ENCODE data around the gene RRN3.
"Not testable (repeated sequence)": the region's sequence is repeated elsewhere in the genome, so short reads cannot be mapped to it uniquely, and the experiment has no call there.

Gene RRN3

DNA sequence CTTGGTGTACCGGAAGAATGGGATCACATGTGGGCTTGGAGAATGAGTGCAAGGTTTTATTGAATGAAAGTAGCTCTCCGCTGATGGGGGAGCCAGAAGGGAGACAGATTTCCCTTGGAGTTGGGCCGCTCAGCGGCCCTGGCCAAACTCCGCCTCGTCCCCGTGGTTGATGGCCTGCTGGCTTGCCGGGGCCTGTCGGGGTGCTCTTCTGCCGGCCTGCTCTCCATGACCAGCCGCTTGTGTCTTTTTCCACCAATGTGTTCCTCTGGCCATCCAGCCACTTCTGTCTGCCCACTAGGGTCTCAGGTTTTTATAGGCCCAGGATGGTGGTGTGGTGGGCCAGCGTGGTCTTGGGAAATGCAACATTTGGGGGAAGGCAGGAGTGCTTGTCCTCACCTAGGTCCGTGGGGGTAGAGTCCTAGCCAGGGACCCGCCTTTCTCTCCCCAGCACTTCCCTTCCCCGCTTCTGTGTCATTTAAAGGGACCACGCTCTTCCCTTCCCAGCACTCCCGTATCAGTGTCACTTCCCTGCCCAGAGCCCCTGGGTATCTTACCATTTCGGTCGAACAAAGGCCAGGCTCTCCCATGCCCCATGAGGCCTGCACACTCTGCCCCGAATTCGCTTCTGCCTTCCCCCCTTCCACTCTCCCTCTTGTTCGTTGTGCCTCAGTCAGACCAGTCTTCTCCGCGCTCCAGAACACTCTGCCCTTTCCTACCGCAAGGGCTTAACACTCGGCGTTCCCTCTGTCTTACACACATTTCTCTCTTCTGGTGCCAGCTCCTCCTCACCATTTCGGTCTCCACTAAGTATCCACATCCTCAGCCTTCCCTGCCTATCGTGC lies 66.3 kb downstream of the RRN3 start:
- not testable (repeated sequence) for DNase-seq

DNA sequence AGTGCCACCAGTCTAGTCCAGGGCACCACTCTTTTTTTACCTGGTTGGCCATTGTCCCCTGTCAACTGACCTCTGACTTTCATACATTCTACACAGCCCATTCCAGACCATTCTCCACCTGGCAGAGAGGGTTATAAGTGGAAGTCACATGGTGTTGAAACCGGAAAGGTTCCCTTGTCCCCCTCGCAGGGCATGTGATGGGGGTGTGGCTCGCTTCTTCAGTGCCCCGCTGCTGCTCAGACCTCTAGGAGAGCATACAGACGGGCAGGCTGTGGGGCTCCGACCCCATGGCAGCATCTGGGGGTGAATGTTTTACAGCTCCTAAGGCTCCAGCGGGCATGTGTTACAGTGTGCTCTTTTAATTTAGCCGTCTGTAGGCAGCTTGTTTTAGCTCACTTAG lies 67.0 kb downstream of the RRN3 start:
- DNase-seq, result not testable (repeated sequence)

DNA sequence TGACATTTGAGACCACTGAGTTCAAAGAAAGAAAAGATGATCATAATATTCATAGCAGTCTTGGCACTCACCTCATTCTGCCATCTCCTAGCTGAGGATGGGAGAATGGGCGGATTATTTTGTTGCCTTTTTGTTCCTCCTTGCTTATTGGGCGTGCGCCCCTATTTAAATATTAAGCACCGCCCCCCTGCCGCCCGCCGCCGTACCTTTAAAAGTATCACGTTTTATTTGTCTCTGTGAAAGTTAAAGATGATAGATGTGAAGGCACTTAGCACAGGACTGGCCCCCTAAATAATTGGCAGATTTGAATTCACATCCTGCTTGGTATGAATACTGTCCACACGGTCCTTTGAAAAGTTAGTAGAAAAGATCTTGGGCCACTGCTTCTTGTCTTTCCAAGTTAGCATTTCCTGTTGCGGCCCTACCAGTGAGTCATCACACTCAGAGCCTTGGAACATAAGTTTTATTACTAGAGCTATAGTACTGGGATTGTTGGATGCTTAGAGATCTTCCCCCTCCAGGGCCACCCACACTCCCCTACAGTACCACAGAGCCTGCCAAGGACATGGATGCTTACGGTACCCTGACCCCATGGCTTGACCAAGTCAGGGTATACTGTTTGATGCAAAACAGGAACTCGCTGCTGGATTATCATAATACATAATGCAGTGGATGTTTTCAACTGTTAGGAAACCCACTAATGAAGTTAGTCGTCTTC lies 68.7 kb downstream of the RRN3 start:
- DNase-seq, result not testable (repeated sequence)

DNA sequence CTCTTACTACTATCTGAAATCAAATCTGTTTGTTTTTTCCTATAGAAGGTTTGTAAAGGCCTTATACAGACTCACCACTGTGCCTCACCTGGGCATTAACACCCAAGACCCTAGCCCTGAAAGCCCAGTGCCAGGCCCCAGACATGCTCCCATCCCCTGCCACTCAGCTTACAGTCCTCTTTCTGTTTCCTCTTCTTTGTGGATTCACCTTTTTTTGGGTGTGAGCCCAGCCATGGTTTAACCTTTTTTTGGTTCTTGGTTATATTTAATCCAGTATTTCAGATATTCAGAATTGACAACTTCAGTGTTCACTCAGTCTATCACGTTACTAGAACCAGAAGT lies 69.2 kb downstream of the RRN3 start:
- not testable (repeated sequence) for DNase-seq

DNA sequence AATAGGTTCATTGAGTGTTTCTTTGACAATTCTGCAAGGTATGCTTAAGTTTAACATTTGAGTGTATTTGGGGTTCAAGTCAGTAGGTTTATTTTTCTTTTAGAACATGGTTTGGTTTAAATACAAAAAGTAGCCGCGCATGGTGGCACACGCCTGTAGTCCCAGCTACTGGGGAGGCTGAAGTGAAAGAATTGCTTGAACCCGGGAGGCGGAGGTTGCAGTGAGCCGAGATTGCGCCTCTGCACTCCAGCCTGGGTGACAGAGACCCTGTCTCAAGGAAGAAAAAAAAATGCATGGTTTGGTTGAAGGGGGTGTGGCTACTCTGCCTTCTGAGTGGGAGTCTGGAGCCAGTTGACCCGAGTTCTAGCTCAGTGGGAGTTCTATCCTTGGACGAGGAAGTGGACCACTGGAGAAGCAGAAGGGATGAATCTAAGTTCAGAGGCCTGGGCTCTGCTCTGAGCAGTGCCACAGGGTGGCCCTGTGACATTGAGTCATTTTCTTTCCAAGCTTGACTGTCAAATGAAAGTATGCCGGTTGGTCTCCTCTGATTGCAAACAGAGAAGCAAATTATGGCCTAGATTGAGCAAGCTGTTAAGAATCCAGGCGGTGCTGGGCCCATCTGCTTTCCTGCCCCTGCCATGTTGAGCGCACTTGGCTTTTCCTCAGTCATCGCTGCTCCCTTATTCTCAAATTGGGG lies 70.5 kb downstream of the RRN3 start:
- DNase-seq, result not testable (repeated sequence)

DNA sequence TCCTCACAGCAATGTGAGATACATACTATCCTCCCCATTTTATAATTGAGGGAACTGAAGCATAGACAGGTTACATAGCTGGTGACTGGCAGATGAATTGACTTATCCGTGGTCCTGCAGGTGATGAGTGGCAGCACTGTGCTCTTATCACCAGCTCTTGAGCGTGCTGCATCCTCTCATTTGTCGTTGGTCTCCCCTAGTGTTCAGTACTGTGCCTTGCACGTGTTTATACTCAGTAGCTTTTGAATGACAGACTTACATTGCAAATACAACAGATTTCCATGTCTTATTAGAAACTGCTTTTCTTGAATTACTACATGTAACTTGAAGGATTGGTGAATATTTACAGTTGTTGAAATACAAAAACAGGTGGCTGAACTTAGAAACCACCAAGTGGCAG lies 71.9 kb downstream of the RRN3 start:
- DNase-seq, result peak; percentile 32

DNA sequence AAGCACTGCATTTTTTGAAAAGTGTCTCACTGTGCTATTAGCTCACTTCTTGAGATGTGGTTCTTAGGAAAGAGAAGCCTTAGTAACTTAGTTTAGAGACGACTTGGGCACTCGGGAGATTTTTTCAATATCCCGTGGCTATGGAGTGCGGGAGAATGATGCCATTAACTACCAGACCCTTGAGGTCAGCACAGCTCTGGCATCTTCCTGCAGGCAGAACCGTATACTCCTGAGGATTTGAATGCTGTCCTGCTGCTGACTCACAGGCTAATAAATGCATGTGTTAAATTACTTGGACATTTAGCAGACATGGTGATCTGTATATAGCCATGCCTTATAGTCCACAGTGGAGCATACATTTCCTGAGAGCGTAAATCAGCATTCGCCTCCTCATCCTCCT lies 72.6 kb downstream of the RRN3 start:
- DNase-seq, result not testable (repeated sequence)

DNA sequence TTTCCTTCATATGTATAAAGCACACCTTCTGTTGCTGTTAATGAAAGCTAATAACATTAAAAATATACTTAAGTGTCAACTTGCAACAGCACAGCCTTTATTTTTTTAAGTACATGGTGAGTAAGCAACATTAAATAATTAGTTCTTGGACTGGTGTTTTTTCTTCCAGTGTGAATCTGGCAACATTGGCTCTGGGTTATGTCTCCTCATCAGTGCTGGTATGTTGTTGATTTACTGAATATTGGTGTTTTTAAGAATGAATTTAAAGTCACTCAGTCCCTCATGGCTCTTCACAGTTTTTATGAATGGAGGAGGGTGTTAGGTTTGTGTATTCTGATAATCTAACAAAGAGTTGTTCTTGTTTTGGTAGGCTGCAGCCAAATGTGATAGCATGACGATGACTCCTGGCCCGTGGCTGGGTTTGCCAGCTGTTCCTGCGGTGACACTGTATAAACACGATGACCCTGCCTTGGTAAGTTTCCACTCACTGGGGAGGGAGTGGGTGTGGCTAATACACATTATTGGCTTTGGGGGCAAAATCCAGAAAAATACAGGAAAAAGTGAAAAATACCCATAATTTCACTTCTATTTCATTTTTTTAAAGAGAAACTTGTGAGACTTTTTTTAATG lies 77.0 kb downstream of the RRN3 start:
- DNase-seq, result not testable (repeated sequence)

DNA sequence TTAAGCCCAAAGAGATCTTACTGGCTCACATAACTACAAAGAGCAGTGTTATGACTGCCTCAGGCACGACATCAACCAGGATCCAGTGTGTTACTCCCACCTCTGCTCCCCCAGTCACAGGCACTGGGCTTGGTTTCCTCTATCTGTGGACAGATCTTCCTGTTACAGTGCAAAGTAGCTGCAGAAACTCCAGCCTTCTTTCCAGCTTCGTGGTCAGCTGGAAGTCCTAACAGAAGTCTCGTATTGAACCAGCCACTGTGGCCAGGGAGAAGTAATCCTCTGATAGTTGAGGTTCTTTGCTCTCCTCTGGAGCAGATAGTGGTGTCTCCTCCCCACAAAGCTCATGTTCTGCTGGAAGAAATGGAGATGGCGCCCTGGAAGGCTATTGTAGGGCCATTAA lies 77.7 kb downstream of the RRN3 start:
- not testable (repeated sequence) for DNase-seq

DNA sequence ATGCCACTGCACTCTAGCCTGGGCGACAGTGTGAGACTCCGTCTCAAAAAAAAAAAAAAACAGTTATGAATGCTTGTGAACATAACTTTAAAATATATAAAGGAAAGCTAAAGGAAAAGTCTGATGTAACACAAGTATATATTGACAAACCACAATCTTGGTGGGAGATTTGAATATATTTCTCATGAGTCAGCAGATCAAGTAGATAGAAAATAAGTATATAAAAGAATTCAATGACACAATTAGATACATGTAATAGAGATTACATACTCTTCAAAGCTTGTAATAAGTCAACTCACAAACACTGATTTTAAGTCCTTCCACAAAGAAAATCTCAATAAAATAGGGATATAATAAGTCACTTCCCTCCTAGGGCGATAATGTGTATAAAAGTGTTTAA lies 78.4 kb downstream of the RRN3 start:
- DNase-seq, result not testable (repeated sequence)

DNA sequence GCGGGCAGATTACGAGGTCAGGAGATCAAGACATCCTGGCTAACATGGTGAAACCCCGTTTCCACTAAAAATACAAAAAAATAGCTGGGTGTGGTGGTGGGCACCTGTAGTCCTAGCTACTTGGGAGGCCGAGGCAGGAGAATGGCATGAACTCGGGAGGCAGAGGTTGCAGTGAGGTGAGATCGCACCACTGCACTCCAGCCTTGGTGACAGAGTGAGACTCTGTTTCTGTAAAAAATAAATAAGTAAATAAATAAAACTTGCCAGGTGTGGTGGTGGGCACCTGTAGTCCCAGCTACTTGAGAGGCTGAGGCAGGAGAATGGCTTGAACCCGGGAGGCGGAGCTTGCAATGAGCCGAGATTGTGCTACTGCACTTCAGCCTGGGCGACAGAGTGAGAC lies 81.1 kb downstream of the RRN3 start:
- not testable (repeated sequence) for DNase-seq
